HG02678 (cell line): ENCODE data around the gene PROK1.
"Not testable (repeated sequence)": the region's sequence is repeated elsewhere in the genome, so short reads cannot be mapped to it uniquely, and the experiment has no call there.

Experiments used
- ATAC-seq: cut with Tn5 transposase; IDR thresholded peaks from one replicate; pipeline ENCODE4 v1.9.1; 2021; ENCODE audit warnings: mild to moderate bottlenecking, moderate library complexity; ENCODE audit not compliant: unreplicated experiment

Gene PROK1, protein sequence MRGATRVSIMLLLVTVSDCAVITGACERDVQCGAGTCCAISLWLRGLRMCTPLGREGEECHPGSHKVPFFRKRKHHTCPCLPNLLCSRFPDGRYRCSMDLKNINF

DNA sequence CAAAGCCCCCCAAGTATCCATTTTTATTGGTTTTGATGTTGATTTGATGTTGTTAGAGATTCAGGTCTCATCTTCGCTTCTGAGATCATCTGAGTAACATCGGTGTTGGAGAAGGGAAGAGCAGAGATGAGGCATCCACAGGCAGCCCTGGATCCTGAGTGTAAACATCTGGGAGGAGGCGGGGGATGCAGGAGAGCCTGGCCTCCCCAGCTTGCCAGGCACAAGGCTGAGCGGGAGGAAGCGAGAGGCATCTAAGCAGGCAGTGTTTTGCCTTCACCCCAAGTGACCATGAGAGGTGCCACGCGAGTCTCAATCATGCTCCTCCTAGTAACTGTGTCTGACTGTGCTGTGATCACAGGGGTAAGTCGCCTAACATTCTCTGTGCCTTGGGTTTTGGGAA, at the start of gene PROK1:
Gene PROK1 (plus strand): TSS at position 221 of the 400 bp plus-strand sequence. CDS start 68 bp downstream, at position 289.
- no peak for ATAC-seq

DNA sequence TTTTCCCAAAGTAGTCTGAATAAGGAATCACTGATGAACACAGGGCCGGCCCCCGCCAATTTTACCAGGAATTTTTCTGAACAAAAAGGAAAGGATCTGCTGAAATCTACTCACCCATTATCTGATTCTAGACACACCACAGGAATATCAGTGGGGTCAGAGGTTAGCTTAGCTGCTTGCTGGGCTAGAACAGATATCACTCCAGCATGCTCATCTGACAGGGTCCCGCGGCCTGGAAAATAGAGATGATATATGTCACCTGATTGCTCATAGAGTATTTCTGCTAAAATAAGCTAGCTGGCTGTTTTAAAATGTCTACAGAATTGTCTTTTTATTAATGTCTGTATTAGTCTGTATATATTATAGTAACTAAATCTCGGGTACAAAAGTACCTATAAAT, 47.1 kb upstream of the PROK1 start:
- no peak for ATAC-seq

GRCh38 chr1:110404401-110404800, 46.5 kb upstream of the PROK1 start:
- ATAC-seq: no peak

DNA sequence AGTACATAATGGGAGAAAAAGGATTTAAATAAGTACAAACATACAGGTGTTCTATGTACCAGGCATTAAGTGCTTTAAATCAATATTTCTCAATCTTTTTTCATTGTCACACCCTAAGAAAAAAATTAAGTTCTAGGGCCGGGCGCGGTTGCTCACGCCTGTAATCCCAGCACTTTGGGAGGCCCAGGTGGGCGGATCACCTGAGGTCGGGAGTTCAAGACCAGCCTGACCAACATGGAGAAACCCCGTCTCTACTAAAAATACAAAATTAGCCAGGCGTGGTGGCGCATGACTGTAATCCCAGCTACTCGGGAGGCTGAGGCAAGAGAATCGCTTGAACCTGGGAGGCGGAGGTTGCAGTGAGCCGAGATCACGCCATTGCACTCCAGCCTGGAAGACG, 44.5 kb upstream of the PROK1 start:
- not testable (repeated sequence) for ATAC-seq

DNA sequence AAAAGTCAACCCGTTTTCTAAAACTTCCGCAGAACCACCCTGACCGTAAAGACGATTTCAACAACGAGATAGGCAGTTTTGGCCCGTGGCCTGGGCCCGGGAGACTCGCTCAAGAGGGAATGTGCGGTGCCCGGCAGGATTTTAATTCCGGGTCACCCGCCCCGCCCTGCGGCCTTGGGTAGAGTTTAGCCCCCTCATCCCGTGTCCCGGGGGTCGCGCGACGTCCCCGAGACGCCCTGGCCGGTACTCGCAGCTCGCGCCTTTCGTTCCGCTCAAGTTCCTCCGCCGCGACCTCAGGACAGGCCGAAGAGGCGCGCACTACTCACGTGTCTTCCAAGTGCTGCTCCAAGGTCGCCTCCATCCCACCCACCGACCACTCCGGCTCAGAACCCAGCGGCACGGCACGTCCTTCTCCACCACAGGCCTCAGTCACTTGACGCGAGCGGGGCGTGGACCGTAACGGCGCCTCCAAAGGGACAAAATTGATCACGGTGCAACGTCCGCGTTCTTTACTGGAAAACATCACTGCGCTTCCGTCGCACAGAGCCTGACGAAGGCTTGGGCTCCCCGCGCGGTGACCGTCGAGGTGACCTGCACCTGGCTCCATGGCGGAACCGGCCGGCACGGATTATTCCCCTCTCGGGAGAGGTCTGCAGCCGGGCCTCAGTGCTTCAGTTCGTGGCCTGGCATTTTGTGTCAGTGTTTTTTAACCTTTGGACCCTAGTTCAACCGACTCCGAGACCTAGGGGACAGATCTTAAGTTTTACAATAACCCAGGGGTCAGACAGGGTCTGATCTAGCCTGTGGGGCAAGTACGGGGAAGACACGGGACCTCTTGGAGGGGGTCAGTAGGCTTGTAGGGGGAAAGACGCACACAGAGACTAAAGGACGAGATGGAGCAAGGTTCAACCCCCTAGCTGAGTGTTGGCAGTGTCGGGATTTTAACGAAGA, 43.4 kb upstream of the PROK1 start, which contains the start of gene LAMTOR5:
Gene LAMTOR5 (minus strand): TSS at position 435 of the 951 bp plus-strand sequence. CDS start 74 bp downstream, at position 361.
- ATAC-seq: peak; percentile 93

DNA sequence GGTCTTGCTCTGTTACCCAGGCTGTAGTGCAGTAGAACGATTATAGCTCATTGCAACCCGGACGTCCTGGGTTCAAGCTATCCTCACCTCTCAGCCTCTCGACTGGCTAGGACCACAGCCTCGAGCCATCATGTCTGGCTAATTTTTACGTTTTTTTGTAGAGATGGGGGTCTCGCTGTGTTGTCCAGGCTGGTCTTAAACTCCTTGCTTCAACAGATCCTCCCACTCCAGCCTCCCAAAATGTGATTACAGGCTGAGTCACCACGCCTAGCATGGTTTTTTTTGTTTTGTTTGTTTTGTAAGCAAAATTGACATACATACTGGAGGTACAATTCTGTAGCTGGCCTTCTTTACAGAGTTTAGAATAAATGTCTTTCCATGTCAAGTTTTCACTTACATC, 42.5 kb upstream of the PROK1 start:
- ATAC-seq: no peak

- ATAC-seq: no peak
These were observed 41.6 kb upstream of the PROK1 start for GRCh38 chr1:110409316-110409715.

GRCh38 chr1:110411173-110411735, 39.7 kb upstream of the PROK1 start:
- no peak for ATAC-seq

DNA sequence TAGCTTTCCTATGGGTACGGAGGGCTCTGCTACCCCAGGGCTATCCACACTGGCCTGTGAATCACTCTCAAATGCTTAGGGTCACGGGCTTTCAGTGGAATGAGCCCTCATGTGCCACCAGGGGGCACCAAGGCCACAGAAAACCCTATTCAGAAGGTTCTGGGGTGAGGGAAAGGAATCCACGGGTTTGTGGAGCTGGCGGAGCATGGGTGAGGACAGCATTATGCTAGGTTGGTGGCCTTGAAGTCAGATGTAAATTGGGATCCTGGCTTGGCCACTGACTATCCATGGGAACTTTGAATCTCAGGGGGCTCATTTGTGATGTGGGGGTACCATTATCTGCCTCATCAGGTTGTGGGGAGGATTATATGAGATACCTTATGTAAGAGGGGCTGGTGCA, 38.4 kb upstream of the PROK1 start:
- ATAC-seq: peak; percentile 62

DNA sequence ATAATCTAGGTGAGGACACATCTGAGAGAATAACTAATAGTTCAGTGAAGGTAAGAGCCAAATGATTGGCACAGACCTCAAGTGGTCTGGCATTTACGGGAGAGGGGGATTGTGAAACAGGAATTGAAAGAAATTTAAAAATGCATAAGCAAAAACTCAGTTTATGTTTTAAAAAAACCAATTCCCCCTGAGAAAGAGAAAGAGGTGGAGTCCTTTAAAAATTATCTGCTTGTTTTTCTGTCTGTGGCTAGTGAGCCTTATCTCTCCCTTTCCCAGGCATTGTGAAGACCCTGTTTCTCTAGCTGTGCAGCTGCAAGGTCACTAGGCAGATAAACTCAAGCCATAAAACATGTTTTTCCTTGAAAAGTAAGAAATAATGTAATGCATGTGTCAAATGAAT, 37.9 kb upstream of the PROK1 start:
- not testable (repeated sequence) for ATAC-seq

DNA sequence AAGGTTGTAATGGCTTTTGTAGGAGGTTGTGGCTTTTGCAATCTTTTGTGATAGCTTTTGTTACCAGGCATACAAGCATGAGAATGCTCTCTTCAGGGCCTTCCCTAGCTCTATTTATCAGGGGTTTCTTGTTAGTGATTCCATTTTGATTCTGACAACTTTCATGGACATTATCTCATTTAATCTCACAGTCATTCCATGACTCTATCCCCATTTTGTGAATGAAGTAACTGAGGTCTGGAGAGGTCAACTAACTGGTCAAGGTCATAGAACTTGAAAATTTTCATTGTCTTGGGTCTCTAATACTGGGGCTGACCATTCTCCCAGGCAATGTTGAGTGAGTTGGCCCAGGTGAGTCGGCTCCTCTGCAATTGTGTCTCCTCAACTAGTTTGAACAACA, 32.2 kb upstream of the PROK1 start:
- no peak for ATAC-seq

GRCh38 chr1:110420023-110420662, 30.8 kb upstream of the PROK1 start:
- no peak for ATAC-seq

- ATAC-seq: no peak
These were observed 29.8 kb upstream of the PROK1 start for GRCh38 chr1:110420874-110421793.

DNA sequence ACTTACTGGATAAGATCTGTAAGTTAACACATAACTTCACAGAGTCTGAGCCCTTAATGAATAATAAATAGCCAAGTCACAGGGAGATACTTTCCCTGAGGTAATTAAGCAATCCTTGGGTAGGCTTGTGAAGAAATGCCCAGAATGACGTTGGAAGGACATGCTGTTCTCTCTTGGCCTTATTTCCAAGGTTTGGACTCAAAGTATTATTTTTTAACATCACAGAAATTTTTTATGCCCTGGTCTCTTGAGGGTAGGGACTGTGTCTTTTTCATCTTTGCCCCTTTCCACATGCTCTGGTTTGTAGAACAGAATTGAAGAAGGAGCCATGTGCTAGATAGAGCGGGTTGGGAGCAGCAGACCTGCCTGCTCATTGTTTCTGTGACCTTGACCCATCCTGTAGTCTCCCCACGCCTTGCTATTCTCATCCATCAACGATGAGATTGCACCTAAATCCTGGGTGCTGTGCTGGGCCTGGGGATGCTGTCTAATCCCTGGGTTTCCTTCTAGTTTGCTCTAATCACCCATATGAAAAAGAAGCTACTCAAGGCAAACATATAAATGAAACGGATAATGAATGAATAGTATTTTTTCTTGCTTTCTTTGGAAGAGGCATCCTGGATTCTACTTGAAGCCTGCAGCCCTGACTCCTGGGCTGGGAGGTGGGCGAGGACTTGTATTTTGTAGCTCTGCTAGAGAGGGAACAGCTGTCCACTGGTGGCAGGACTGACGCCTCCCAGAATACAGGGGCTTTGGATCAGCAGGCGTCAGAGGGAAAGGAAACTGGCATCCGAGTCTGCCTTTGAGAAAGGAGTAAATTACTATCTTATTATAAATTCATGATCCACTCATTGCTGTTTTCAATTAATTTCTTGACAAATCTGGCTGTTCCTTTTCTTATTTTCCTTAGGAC, 26.0 kb upstream of the PROK1 start:
- no peak for ATAC-seq

GRCh38 chr1:110425612-110426152, 25.3 kb upstream of the PROK1 start:
- no peak for ATAC-seq

GRCh38 chr1:110426854-110427253, 24.1 kb upstream of the PROK1 start:
- no peak for ATAC-seq

- ATAC-seq: no peak
These were observed 22.0 kb upstream of the PROK1 start for GRCh38 chr1:110428946-110429345.

DNA sequence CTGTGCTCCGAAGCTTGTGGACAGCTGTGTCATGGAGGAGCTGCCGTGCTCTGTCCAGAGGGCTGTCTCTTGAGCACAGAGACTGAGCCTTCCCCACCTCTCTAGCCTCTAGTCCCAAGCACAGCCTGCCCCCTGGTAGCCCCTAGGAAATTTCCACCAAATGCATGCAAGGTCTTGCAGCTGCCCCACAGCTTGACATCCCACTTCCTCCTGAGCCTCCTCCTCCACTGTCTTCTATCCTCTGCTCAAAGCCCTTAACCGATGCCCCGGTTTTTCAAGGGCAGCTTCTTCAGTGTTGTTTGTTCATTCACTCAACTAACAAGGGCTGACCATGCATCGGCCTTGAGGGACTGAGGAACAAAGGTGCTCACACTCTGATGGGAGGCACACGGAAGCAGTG, 20.6 kb upstream of the PROK1 start:
- no peak for ATAC-seq

DNA sequence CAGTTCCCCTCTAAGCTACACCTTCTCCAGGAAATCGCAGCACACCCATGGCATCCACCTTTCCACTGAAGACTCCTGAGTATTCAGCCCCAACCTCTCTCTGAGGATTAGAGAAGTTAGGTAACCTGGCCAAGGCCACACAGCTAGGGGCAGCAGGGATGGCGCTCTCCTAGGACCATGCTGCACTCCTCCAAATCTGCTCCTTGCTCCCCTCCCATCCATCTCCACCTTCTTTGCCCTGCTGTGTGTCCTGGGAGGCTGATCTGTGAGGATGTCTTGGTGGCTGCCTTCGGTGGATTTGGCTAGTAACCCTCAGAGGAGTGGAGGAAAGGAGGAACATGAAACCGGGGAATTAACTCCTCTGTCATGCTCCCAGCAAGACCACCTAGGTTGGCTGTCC, 20.0 kb upstream of the PROK1 start:
- no peak for ATAC-seq
